ENCODE measurements around the gene CNIH2.
A peak's percentile ranks its signal among the peaks of the same experiment; 100 is the strongest.
"Not testable (repeated sequence)": the region's sequence is repeated elsewhere in the genome, so short reads cannot be mapped to it uniquely, and the experiment has no call there.

Gene CNIH2

DNA sequence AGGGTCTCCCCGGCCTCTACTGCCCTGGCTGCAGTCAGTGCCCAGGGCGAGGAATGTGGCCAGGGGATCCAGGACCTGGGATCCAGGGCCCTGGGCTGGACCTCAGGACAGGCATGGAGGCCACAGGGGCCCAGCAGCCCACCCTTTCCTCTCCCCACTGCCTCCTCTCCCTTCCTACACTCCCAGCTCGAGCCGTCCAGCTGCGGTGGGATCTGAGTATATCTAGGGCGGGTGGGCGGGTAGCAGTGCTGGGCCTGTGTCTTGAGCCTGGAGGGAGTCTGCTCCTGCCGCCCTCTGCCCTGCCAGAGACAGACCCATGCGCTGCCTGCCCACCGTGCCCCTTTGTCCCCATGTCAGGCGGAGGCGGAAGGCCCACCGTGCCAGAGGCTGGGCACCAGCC is 1.4 kb upstream of the CNIH2 start:
- DNase-seq (ENCODE audit: low read depth in 2 of 2), result not testable (repeated sequence)

DNA sequence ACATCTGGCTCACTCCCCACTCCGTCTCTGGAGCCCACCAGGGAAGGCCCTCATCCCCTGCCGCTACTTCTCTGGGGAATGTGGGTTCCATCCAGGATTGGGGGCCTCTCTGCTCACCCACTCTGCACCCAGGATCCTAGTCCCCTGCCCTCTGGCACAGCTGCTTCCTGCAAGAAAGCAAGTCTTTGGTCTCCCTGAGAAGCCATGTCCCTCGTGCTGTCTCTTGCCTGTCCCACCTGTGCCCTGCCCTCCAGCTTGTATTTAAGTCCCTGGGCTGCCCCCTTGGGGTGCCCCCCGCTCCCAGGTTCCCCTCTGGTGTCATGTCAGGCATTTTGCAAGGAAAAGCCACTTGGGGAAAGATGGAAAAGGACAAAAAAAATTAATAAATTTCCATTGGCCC is 911 bp upstream of the CNIH2 start:
- DNase-seq (ENCODE audit: low read depth in 2 of 2), result not testable (repeated sequence)

GRCh38 chr11:66278363-66279091 is 552 bp downstream of the CNIH2 start:
- DNase-seq (ENCODE audit: low read depth in 2 of 2), result no peak

- DNase-seq (ENCODE audit: low read depth in 2 of 2), result no peak
These were observed 1.2 kb downstream of the CNIH2 start for GRCh38 chr11:66279092-66279734.

DNA sequence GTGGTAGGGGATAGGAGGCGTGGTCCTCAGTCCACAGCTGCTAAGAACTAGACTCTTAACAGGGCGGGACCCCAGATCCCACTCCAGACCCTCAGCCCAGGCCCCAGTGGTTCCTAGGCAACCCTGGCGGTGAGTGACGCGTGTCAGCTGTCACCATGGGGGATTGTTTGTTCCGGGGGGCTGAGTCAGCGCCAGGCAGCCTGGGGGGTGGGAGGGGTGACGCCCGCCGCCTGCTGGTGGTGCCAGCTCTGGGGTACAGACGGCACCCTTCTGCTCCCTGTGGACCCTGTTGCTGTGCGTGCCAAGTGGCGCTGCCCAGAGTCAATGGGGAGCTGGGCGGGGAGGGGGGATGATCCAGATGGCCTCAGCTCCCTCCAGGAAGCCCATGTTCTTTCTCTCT is 2.5 kb downstream of the CNIH2 start:
- DNase-seq (ENCODE audit: low read depth in 2 of 2), result no peak

GRCh38 chr11:66281001-66281400 is 3.0 kb downstream of the CNIH2 start:
- DNase-seq (ENCODE audit: low read depth in 2 of 2), result no peak

DNA sequence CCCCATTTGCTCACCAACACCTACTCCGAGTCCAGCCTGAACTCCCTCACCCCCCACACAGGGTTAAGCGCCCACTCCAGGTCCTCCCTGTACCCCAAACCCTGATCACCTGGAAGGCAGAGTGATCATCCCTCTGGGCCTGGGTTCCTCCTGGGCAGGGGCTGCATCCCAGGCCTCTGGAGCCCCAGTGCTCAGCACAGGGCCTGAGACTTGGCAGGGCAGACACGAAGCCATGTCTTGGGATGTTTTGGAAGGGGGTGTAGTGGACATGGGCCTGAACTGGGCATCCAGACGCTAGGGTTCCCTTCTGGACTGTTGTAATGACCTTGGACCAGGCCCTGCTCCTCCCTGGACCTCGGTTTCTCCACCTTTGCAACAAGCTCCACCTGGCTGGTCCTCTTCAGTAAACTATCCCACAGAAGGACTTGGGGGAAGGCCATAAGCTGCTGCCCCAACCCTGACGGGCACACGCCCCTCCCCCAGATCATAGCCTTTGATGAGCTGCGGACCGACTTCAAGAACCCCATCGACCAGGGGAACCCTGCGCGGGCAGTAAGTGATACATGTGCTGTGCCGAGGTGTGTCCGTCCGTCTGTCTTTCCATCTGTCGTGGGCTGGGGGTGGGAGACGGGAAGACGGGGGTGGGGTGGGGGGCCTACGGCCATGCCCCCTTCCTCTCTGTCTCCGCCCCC is 3.9 kb downstream of the CNIH2 start:
- DNase-seq (ENCODE audit: low read depth in 2 of 2), result no peak

- DNase-seq (ENCODE audit: low read depth in 2 of 2), result peak; percentile 98 to 99
These were observed 4.8 kb downstream of the CNIH2 start for GRCh38 chr11:66282468-66283455.

- DNase-seq (ENCODE audit: low read depth in 2 of 2), result no peak
These were observed 5.6 kb downstream of the CNIH2 start for GRCh38 chr11:66283461-66284105.

GRCh38 chr11:66284526-66285078 is 6.6 kb downstream of the CNIH2 start:
- DNase-seq (ENCODE audit: low read depth in 2 of 2), result no peak

GRCh38 chr11:66285250-66285947 is 7.4 kb downstream of the CNIH2 start:
- no peak for DNase-seq (ENCODE audit: low read depth in 2 of 2)

DNA sequence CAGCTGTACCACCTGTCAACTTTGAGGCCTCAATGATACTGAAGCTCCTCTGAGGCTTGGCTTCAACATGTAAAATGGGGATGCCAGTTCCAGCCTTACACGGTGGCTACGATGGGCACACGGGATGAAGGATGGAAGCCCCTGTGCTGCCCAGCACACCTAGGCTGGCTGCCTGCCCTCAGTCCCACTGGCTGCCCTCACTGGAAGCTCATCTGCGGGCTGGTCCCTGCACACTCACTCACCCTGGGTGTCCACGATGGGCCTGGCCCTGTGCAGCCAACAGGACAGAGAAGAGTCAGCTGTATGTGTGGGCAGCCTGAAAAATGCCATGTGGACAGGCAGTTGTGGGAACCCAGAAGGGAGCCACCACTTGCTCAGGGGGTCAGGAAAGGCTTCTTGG is 8.7 kb downstream of the CNIH2 start:
- DNase-seq (ENCODE audit: low read depth in 2 of 2), result no peak

- no peak for DNase-seq (ENCODE audit: low read depth in 2 of 2)
These were observed 9.4 kb downstream of the CNIH2 start for GRCh38 chr11:66287211-66287888.

DNA sequence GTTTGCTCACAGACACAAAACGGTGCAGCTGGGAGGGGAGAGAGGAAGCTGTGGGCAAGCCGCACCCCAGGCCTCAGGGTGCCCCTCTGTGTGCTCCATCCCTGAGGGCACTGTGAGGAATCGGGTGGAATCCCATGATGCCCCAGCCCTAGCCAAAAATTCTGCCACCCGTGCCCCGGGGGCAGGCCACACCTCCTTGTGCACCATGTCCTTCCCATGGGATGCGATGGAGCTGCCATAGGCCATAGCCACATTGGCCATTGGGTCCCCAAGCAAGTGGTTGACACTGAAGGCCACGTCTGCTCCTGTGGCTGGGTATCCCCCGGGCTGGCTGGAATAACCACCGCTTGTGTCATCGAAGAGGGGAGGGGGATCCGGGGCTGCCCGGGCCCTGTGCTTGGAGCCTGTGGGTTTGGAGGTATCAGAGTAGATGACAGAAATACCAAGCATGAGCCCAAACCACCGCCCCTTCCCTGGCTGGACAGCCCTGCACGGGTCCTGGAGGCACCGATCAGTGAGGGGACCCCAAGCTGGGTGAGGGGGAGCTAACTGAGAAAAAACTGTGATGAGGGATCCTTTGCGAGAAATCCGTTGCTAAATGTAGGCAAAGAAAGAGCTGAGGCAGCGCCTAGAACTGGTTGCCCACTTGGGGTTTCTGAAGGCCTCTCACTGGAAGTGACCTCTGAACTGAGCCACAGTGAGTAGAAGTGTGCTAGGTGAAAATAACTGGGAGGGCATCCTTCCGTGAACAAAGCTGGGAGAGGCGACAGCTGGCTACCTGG is 10.1 kb downstream of the CNIH2 start:
- no peak for DNase-seq (ENCODE audit: low read depth in 2 of 2)

DNA sequence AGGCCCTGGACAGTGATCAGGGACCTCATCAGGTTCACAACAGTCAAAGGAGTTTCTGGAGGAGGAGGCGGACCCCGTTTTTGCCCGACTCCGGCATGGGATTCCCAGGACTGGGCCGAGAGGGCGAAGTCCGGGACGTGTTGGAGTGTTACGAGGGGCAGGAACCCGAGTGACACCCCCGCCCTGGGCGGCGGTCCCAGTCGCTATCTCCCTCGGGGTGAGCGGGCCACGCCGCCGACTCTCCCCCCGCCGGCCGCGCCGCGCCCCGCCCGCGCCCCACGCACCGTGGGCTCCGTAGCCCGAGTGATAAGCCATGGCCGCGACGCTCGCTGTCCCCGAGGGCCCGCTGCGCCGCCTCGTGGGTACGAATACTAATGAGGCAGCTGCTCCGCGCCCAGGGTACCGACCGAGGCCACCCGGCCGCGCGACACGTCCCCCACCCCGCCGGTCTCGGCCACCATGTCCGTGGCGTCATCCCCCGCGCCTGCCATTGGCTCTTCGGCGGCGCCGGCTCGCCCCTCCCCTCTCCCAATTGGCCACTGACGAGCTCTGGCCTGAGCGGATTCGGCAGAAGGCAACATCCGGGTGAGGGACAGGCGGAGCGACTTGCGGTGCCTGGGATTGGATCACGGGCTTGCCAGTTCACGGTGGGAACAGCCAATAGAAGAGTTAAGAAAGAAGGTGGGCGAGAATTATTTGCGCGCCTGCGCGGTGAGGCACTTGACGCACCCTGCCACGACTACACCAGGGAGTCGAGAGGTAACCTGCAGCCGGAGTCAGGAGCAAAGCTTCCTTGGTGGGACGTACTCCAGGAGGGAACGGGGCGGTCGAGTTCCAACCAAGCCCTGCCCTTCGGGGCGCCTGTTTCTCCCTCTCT is 10.9 kb downstream of the CNIH2 start, which contains the start of gene YIF1A:
Gene YIF1A (minus strand): TSS at position 473 of the 877 bp plus-strand sequence. CDS start 158 bp downstream, at position 315.
- peak; percentile 91 to 97 for DNase-seq (ENCODE audit: low read depth in 2 of 2)

- peak; percentile 29 to 62 for DNase-seq (ENCODE audit: low read depth in 2 of 2)
These were observed 11.8 kb downstream of the CNIH2 start for GRCh38 chr11:66289548-66290329.

GRCh38 chr11:66290330-66290621 is 12.3 kb downstream of the CNIH2 start:
- DNase-seq (ENCODE audit: low read depth in 2 of 2), result no peak
